IMR-90 (cell line): ENCODE data around the gene RPL26. TPM values are rescaled to one million over a fixed set of nuclear protein-coding genes. Genes with fewer than 3 reads are reported as not detected.

ENCODE experiments used
- ATAC-seq: fragments of 200-7000 bp; cut with Tn5 transposase; 2 replicates; pipeline ENCODE4 v1.9.1; 2020; ENCODE audit warnings: low read depth, mild to moderate bottlenecking, moderate library complexity
- BruUV-seq: library from RNA; stranded (reverse); fragments of 400-500 nt; replicated peaks from 2 replicates; lab custom pipeline; 2021; lab: Mats Ljungman, UMichigan
- CTCF ChIA-PET: fragments of 300-600 bp; formaldehyde crosslinking; extraction: SDS; loops from one replicate; lab custom pipeline; 2021; ENCODE audit warnings: antibody characterized with exemption; lab: Yijun Ruan, JAX
- POLR2A ChIA-PET: fragments of 300-600 bp; sonication (Branson Sonifier 250); formaldehyde crosslinking; loops from one replicate; lab custom pipeline; 2022; ENCODE audit warnings: antibody characterized with exemption; ENCODE audit not compliant: unreplicated experiment; lab: Charles Lee
- DNase-seq: peaks from one replicate; pipeline ENCODE4 v3.0.0; 2013
- H2AFZ ChIP-seq: replicated peaks from 2 replicates; pipeline ENCODE3; 2013; ENCODE audit warnings: low read length, mild to moderate bottlenecking; ENCODE audit not compliant: poor library complexity
- H2AK5ac ChIP-seq: 2 replicates; pipeline ENCODE4 v1.6.1; 2013; ENCODE audit warnings: low read depth, low read length, inconsistent platforms
- H2AK9ac ChIP-seq: replicated peaks from 2 replicates; pipeline ENCODE3; 2013; ENCODE audit warnings: mild to moderate bottlenecking, low read depth, low read length, moderate library complexity; ENCODE audit not compliant: poor library complexity
- H2BK120ac ChIP-seq: 2 replicates; pipeline ENCODE4 v1.6.1; 2013; ENCODE audit warnings: low read depth, low read length, inconsistent platforms
- H2BK15ac ChIP-seq: 3 replicates; pipeline ENCODE4 v1.6.1; 2013; ENCODE audit warnings: low read depth, low read length, inconsistent platforms
- H2BK20ac ChIP-seq: 2 replicates; pipeline ENCODE4 v1.6.1; 2013; ENCODE audit warnings: low read depth, mild to moderate bottlenecking, inconsistent platforms, low read length, moderate library complexity
- H2BK5ac ChIP-seq: 2 replicates; pipeline ENCODE4 v1.6.1; 2013; ENCODE audit warnings: mild to moderate bottlenecking, low read depth, low read length, inconsistent platforms; ENCODE audit not compliant: poor library complexity, severe bottlenecking
- H3K14ac ChIP-seq: replicated peaks from 2 replicates; pipeline ENCODE4 v1.6.1; 2013; ENCODE audit warnings: low read depth, low read length, inconsistent platforms
- H3K18ac ChIP-seq: 2 replicates; pipeline ENCODE4 v1.6.1; 2013; ENCODE audit warnings: low read depth, low read length, control low read depth
- H3K23ac ChIP-seq: 2 replicates; pipeline ENCODE4 v1.6.1; 2013; ENCODE audit warnings: low read depth, low read length, inconsistent platforms
- H3K27ac ChIP-seq: 2 replicates; pipeline ENCODE4 v1.5.1; 2013; ENCODE audit warnings: mild to moderate bottlenecking, control low read depth, low read length; ENCODE audit not compliant: insufficient read depth
- H3K27me3 ChIP-seq: 2 replicates; pipeline ENCODE4 v1.6.1; 2013; ENCODE audit warnings: low read length; ENCODE audit not compliant: control insufficient read depth, insufficient read depth
- H3K36me3 ChIP-seq: 2 replicates; pipeline ENCODE4 v1.6.1; 2013; ENCODE audit warnings: low read length, mixed read lengths; ENCODE audit not compliant: control insufficient read depth, insufficient read depth
- H3K4ac ChIP-seq: 2 replicates; pipeline ENCODE4 v1.6.1; 2013; ENCODE audit warnings: low read depth, low read length, inconsistent platforms
- H3K4me1 ChIP-seq: 2 replicates; pipeline ENCODE4 v1.6.1; 2013; ENCODE audit warnings: low read length, mixed read lengths; ENCODE audit not compliant: control insufficient read depth, insufficient read depth
- H3K4me2 ChIP-seq: 2 replicates; pipeline ENCODE4 v1.6.1; 2013; ENCODE audit warnings: low read depth, mild to moderate bottlenecking, control low read depth, low read length, moderate library complexity
- H3K4me3 ChIP-seq: 2 replicates; pipeline ENCODE4 v1.5.1; 2013; ENCODE audit warnings: low read depth, mild to moderate bottlenecking, control low read depth, low read length, moderate library complexity; ENCODE audit not compliant: insufficient read depth
- H3K56ac ChIP-seq: 2 replicates; pipeline ENCODE4 v1.6.1; 2013; ENCODE audit warnings: low read length, inconsistent platforms; ENCODE audit not compliant: insufficient read depth; ENCODE audit errors: extremely low read depth
- H3K79me1 ChIP-seq, 2 experiments: 2 replicates each; pipeline ENCODE4 v1.6.1; 2013; ENCODE audit warnings: low read length in 2 of 2, inconsistent platforms in 1 of 2, low read depth in 1 of 2
- H3K9ac ChIP-seq: 2 replicates; pipeline ENCODE4 v1.6.1; 2013; ENCODE audit warnings: low read depth, low read length, control low read depth
- H3K9me1 ChIP-seq: 2 replicates; pipeline ENCODE4 v1.6.1; 2013; ENCODE audit warnings: low read length, inconsistent platforms; ENCODE audit not compliant: insufficient read depth
- H3K9me3 ChIP-seq: 2 replicates; pipeline ENCODE4 v1.6.1; 2013; ENCODE audit warnings: low read length; ENCODE audit not compliant: control insufficient read depth, insufficient read depth
- H4K20me1 ChIP-seq: 2 replicates; pipeline ENCODE4 v1.6.1; 2013; ENCODE audit warnings: low read length, inconsistent platforms; ENCODE audit not compliant: insufficient read depth
- H4K5ac ChIP-seq: 2 replicates; pipeline ENCODE4 v1.6.1; 2013; ENCODE audit warnings: mild to moderate bottlenecking, low read depth, low read length, control low read depth
- H4K8ac ChIP-seq, 2 experiments: 2 replicates each; pipeline ENCODE4 v1.6.1; 2013; ENCODE audit warnings: low read depth in 2 of 2, low read length in 2 of 2, control low read depth in 1 of 2, inconsistent platforms in 1 of 2
- H4K91ac ChIP-seq: 2 replicates; pipeline ENCODE4 v1.6.1; 2013; ENCODE audit warnings: low read depth, low read length, inconsistent platforms; ENCODE audit not compliant: insufficient read depth
- BHLHE40 ChIP-seq: fragments of 150-350 bp; IDR thresholded peaks from 2 replicates; pipeline ENCODE4 v1.6.1; 2016; ENCODE audit warnings: mild to moderate bottlenecking, low read depth, low read length
- CEBPB ChIP-seq: IDR thresholded peaks from 2 replicates; pipeline ENCODE4 v1.6.1; 2012; ENCODE audit warnings: low read depth, low read length, improper control_type of control experiment
- CHD1 ChIP-seq: IDR thresholded peaks from 2 replicates; pipeline ENCODE4 v1.6.1; 2012; ENCODE audit warnings: low read depth, low read length, improper control_type of control experiment
- FOS ChIP-seq: fragments of 150-350 bp; IDR thresholded peaks from 2 replicates; pipeline ENCODE4 v1.6.1; 2016; ENCODE audit warnings: low read depth, low read length
- MAFK ChIP-seq: IDR thresholded peaks from 2 replicates; pipeline ENCODE4 v1.6.1; 2012; ENCODE audit warnings: low read depth, low read length, improper control_type of control experiment
- MAZ ChIP-seq: IDR thresholded peaks from 2 replicates; pipeline ENCODE4 v1.6.1; 2012; ENCODE audit warnings: low read depth, mild to moderate bottlenecking, low read length, improper control_type of control experiment, moderate library complexity, borderline replicate concordance
- MXI1 ChIP-seq: IDR thresholded peaks from 2 replicates; pipeline ENCODE4 v1.6.1; 2012; ENCODE audit warnings: low read depth, mild to moderate bottlenecking, low read length, moderate library complexity, borderline replicate concordance
- NFE2L2 ChIP-seq: fragments of 150-350 bp; IDR thresholded peaks from 2 replicates; pipeline ENCODE4 v1.6.1; 2016; ENCODE audit warnings: low read depth, mild to moderate bottlenecking, low read length
- POLR2A ChIP-seq: IDR thresholded peaks from 2 replicates; pipeline ENCODE4 v1.6.1; 2012; ENCODE audit warnings: mild to moderate bottlenecking, low read depth, low read length
- RAD21 ChIP-seq: IDR thresholded peaks from 2 replicates; pipeline ENCODE4 v1.6.1; 2012; ENCODE audit warnings: low read length, improper control_type of control experiment
- RCOR1 ChIP-seq: IDR thresholded peaks from 2 replicates; pipeline ENCODE4 v1.6.1; 2012; ENCODE audit warnings: mild to moderate bottlenecking, low read length, improper control_type of control experiment; ENCODE audit not compliant: insufficient replicate concordance
- RFX5 ChIP-seq: IDR thresholded peaks from 2 replicates; pipeline ENCODE4 v1.8.0; 2012; ENCODE audit warnings: low read depth, mild to moderate bottlenecking, low read length, moderate library complexity
- SMC3 ChIP-seq: fragments of 150-350 bp; IDR thresholded peaks from 2 replicates; pipeline ENCODE4 v1.6.1; 2016; ENCODE audit warnings: low read depth, mild to moderate bottlenecking, antibody characterized with exemption, low read length, moderate library complexity
- WGBS, 2 experiments: methylation state at CpG; one replicate each; pipeline versions ENCODE4 v1.1.5 to v1.1.7; 2013; ENCODE audit warnings: missing lambda C conversion rate in 2 of 2; ENCODE audit not compliant: insufficient read length in 1 of 2; ENCODE audit errors: extremely low coverage in 2 of 2; 5-methylcytosine and 5-hydroxymethylcytosine counted together
- dilution Hi-C: fragments of 300-500 bp; cut with HindIII; formaldehyde crosslinking; loops from one replicate; pipeline ENCODE4 v1.14.3; 2018; ENCODE audit warnings: low sequenced_read_pairs; ENCODE audit not compliant: unreplicated experiment
- in situ Hi-C: fragments of 300-500 bp; cut with MboI; formaldehyde crosslinking; loops from 3 replicates; pipeline ENCODE4 v1.14.3; 2019; ENCODE audit warnings: low sequenced_read_pairs, inconsistent platforms, mixed read lengths
- intact Hi-C: fragments of 100-400 bp; cut with micrococcal nuclease; formaldehyde crosslinking; loops from 2 replicates; pipeline ENCODE4 v1.10.0; 2022
- polyA plus RNA-seq, 3 experiments: library from polyadenylated mRNA; depleted of rRNA; stranded (reverse); fragments of >200 nt; gene quantifications; 2 replicates each; pipeline ENCODE4 v1.2.3, GENCODE V29; 2012; ENCODE audit warnings: low replicate concordance in 1 of 3
- total RNA-seq: library from RNA; depleted of rRNA; stranded (reverse); fragments of >200 nt; gene quantifications from 2 replicates; pipeline ENCODE4 v1.2.3, GENCODE V29; 2012
- TF ChIP-seq, protein P1 (sequence below): conservative IDR thresholded peaks from 2 replicates; pipeline ENCODE4 v1.5.1; 2012; ENCODE audit warnings: mild to moderate bottlenecking, low read depth, low read length, improper control_type of control experiment
- TF ChIP-seq, protein P2 (sequence below): fragments of 150-350 bp; IDR thresholded peaks from 2 replicates; pipeline ENCODE4 v1.6.1; 2016; ENCODE audit warnings: low read depth, mild to moderate bottlenecking, low read length, moderate library complexity, borderline replicate concordance
- TF ChIP-seq, protein P3 (sequence below): fragments of 150-350 bp; IDR thresholded peaks from 2 replicates; pipeline ENCODE4 v1.6.1; 2017; ENCODE audit warnings: mild to moderate bottlenecking, antibody characterized with exemption, low read length, low read depth

Gene RPL26
- total and polyA plus RNA-seq, 2 of the 4 experiments (the other 2 are of a cell fraction), result 4,763 to 5,013 TPM

DNA sequence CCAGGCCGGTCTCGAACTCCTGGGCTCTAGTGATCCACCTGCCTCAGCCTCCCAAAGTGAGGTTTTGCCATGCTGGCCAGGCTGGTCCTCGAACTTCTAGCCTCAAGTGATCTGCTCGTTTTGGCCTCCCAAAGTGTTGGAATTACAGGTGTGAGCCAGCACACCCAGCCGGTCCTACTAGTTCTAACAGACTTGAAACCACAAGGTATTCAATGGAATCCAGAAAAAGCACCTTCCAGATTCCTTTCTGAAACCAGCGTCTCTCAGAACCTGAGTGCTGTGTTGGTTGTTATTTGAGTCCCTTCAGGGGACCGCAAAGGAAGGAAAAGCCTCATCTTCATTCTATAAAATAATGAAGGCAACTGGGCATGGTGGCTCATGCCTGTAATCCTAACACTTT is 10.6 kb downstream of the RPL26 start:
- BruUV-seq, result no TSS peak
- DNase-seq (no peak), ATAC-seq (no peak)
- Histone ChIP-seq H2AFZ (no peak overlapping the region), H2AK5ac (no peak overlapping the region), H4K91ac (no peak overlapping the region), H3K4me2 (no peak overlapping the region), H3K14ac (no peak overlapping the region), H3K27me3 (no peaks in the 10 kb centered on the region), H3K23ac (no peak overlapping the region), H3K9me1 (peaks cover 9% of the 10 kb centered on the region; the same call in 1 of the 2 replicates), H4K8ac (no peak overlapping the region), H2BK120ac (no peak overlapping the region), H3K18ac (no peak overlapping the region), H3K9me3 (no peaks in the 10 kb centered on the region), H3K4ac (no peak overlapping the region), H2AK9ac (no peak overlapping the region), H4K20me1 (peaks cover 8% of the 10 kb centered on the region; the same call in 1 of the 2 replicates), H3K79me1 (peaks cover 8 to 14% of the 10 kb centered on the region in 2 experiments), H2BK5ac (no peak overlapping the region), H3K4me1 (peaks cover 6% of the 10 kb centered on the region), H3K9ac (no peak overlapping the region), H2BK20ac (no peak overlapping the region), H3K36me3 (peaks cover 16% of the 10 kb centered on the region), H3K56ac (no peak overlapping the region), H2BK15ac (no peak overlapping the region), H3K4me3 (no peak overlapping the region), H3K27ac (no peak overlapping the region), H4K5ac (no peak overlapping the region)
- POLR2A ChIA-PET, result no interaction called here
- in situ Hi-C loops, result no loop called here
- CTCF ChIA-PET, result no interaction called here
- dilution Hi-C loops, result no loop called here
- WGBS, 2 experiments, result 80% methylated on average over 1 of the region's 7 CpGs; no CpG with 5 or more reads in 1 of the 2 experiments
- intact Hi-C loops, result no loop called here
- TF ChIP-seq RAD21 (no peak), POLR2A (no peak), MAZ (no peak), MAFK (no peak), CEBPB (no peak), BHLHE40 (no peak), SMC3 (no peak), RFX5 (no peak), MXI1 (no peak), RCOR1 (no peak), CHD1 (no peak), FOS (no peak), NFE2L2 (no peak)
- TF ChIP-seq, protein P1, sequence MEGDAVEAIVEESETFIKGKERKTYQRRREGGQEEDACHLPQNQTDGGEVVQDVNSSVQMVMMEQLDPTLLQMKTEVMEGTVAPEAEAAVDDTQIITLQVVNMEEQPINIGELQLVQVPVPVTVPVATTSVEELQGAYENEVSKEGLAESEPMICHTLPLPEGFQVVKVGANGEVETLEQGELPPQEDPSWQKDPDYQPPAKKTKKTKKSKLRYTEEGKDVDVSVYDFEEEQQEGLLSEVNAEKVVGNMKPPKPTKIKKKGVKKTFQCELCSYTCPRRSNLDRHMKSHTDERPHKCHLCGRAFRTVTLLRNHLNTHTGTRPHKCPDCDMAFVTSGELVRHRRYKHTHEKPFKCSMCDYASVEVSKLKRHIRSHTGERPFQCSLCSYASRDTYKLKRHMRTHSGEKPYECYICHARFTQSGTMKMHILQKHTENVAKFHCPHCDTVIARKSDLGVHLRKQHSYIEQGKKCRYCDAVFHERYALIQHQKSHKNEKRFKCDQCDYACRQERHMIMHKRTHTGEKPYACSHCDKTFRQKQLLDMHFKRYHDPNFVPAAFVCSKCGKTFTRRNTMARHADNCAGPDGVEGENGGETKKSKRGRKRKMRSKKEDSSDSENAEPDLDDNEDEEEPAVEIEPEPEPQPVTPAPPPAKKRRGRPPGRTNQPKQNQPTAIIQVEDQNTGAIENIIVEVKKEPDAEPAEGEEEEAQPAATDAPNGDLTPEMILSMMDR, result no peak
- TF ChIP-seq, protein P2, sequence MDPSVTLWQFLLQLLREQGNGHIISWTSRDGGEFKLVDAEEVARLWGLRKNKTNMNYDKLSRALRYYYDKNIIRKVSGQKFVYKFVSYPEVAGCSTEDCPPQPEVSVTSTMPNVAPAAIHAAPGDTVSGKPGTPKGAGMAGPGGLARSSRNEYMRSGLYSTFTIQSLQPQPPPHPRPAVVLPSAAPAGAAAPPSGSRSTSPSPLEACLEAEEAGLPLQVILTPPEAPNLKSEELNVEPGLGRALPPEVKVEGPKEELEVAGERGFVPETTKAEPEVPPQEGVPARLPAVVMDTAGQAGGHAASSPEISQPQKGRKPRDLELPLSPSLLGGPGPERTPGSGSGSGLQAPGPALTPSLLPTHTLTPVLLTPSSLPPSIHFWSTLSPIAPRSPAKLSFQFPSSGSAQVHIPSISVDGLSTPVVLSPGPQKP, result no peak
- TF ChIP-seq, protein P3, sequence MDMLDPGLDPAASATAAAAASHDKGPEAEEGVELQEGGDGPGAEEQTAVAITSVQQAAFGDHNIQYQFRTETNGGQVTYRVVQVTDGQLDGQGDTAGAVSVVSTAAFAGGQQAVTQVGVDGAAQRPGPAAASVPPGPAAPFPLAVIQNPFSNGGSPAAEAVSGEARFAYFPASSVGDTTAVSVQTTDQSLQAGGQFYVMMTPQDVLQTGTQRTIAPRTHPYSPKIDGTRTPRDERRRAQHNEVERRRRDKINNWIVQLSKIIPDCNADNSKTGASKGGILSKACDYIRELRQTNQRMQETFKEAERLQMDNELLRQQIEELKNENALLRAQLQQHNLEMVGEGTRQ, result no peak
